Vagina (tissue), 2 donors: Measurements from ENCODE around the gene SNX1.

Source experiments
- CTCF ChIP-seq, 3 experiments: fragments of 450-650 bp in 2 of 3; fragments of 200-600 bp in 1 of 3; sonication (generic) in 1 of 3; IDR thresholded peaks; one replicate each; pipeline ENCODE4 v1.5.1; 2017 to 2019; ENCODE audit warnings: antibody characterized with exemption in 3 of 3, mild to moderate bottlenecking in 2 of 3, moderate library complexity in 2 of 3
- POLR2AphosphoS5 ChIP-seq, 2 donors: sonication (generic); formaldehyde crosslinking; IDR thresholded peaks; one replicate each; pipeline ENCODE4 v1.9.0; 2017; ENCODE audit warnings: antibody characterized with exemption in 2 of 2, mild to moderate bottlenecking in 2 of 2, low read depth in 1 of 2; ENCODE audit not compliant: insufficient read depth in 1 of 2

- TF ChIP-seq CTCF (IDR thresholded peaks at IDR 0.05) (no peak), POLR2AphosphoS5 (IDR thresholded peaks at IDR 0.05; ENCODE audit: insufficient read depth in 1 of 2, low read depth in 1 of 2) (no peak)
These were observed 61.9 kb downstream of the SNX1 start for GRCh38 chr15:64157599-64158125.
